ENCODE data around the gene IRF2BP1. TPM values are rescaled to one million over a fixed set of nuclear protein-coding genes. Genes with fewer than 3 reads are reported as not detected.

Gene IRF2BP1, protein sequence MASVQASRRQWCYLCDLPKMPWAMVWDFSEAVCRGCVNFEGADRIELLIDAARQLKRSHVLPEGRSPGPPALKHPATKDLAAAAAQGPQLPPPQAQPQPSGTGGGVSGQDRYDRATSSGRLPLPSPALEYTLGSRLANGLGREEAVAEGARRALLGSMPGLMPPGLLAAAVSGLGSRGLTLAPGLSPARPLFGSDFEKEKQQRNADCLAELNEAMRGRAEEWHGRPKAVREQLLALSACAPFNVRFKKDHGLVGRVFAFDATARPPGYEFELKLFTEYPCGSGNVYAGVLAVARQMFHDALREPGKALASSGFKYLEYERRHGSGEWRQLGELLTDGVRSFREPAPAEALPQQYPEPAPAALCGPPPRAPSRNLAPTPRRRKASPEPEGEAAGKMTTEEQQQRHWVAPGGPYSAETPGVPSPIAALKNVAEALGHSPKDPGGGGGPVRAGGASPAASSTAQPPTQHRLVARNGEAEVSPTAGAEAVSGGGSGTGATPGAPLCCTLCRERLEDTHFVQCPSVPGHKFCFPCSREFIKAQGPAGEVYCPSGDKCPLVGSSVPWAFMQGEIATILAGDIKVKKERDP
- total RNA-seq = 28.6 and 35.8 TPM in 2 replicates

DNA sequence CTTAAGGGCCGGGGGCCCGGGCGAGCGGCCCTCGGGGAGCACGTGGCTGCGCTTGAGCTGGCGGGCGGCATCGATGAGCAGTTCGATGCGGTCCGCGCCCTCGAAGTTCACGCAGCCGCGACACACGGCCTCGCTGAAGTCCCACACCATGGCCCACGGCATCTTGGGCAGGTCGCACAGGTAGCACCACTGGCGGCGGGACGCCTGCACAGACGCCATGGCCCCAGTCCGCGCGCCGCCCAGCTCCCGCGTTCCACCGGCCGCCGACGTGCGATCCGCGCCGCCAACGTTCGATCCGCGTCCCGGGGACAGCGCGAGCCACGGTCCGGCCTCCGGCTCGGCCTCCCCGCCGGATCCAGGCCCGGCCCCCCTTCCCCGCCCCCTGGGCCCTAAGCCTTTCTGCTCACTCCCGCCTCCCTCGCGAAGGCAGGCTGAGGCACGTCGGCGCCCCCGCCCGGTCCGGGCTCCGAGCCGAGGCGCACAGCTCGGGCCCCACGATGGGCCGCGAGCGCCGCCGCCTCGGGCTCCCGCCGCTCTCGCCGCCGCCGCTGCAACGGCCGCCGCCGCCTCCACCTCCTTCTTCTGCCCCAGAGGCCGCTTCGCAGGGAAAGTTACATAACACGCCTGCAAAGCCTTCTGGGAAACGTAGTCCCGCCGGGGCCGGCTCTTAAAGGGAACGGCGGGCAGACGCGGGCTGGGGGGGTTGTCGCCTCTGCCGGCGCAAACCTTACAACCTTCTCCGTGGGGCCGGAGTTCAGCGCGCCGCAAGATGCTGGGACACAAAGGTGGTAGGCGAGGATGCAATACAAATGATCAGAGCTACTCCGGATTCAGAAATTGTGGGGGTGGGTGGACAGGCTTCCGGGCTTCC, at the start of gene IRF2BP1:
Gene IRF2BP1 (minus strand): TSS at position 586 of the 871 bp plus-strand sequence. CDS start 367 bp downstream, at position 219.
- H3K4me2 ChIP-seq (ENCODE audit: insufficient read depth, low read length) = peak within 1 kb of the TSS; percentile 99
- peak within 1 kb of the TSS; percentile 99 for H3K27ac ChIP-seq (ENCODE audit: low read depth, low read length)
- peak within 1 kb of the TSS; percentile 99 for H2AFZ ChIP-seq (ENCODE audit: low read length)
- peaks cover 17% of the 10 kb centered on the region for H3K79me2 ChIP-seq (ENCODE audit: insufficient read depth, low read length)
- peaks cover 24% of the 10 kb centered on the region for H4K20me1 ChIP-seq (ENCODE audit: insufficient read depth, low read length)
- TF ChIP-seq, protein P1, sequence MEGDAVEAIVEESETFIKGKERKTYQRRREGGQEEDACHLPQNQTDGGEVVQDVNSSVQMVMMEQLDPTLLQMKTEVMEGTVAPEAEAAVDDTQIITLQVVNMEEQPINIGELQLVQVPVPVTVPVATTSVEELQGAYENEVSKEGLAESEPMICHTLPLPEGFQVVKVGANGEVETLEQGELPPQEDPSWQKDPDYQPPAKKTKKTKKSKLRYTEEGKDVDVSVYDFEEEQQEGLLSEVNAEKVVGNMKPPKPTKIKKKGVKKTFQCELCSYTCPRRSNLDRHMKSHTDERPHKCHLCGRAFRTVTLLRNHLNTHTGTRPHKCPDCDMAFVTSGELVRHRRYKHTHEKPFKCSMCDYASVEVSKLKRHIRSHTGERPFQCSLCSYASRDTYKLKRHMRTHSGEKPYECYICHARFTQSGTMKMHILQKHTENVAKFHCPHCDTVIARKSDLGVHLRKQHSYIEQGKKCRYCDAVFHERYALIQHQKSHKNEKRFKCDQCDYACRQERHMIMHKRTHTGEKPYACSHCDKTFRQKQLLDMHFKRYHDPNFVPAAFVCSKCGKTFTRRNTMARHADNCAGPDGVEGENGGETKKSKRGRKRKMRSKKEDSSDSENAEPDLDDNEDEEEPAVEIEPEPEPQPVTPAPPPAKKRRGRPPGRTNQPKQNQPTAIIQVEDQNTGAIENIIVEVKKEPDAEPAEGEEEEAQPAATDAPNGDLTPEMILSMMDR (IDR thresholded peaks at IDR 0.05; ENCODE audit: extremely low read depth, low read depth, low read length) = no peak
- no peaks in the 10 kb centered on the region for H3K9me3 ChIP-seq (ENCODE audit: low read depth, low read length)
- peaks cover 25% of the 10 kb centered on the region for H3K4me1 ChIP-seq (ENCODE audit: insufficient read depth, low read length)
- peak within 1 kb of the TSS; percentile 80 for H3K4me3 ChIP-seq (ENCODE audit: insufficient read depth, low read length)
- peak; percentile 99 for DNase-seq (ENCODE audit: insufficient read length, low spot score, missing footprints)
- H3K27me3 ChIP-seq (ENCODE audit: insufficient read depth, low read length) = no peaks in the 10 kb centered on the region
- peaks cover 5% of the 10 kb centered on the region for H3K36me3 ChIP-seq (ENCODE audit: insufficient read depth, low read length)

DNA sequence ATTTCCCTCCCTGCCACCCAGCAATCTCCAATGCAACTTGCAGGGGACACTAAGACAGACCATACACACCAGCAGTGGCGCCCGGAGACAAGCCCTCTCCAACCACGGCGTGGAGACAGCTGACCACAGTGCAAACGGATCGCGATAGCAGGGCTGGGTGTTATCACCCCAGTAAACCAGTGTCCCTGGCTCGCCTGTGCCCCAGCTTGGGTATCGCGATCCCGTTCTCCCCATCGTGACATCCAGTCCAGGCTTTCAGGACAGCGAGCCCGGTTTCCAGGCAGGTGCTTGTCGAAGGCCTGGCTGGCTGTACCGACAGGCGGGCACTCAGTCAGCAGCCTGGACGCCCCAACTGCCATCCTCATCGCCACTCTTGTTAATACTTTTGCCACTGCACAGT, 49.3 kb upstream of the IRF2BP1 start:
- Histone ChIP-seq H3K4me3 (ENCODE audit: insufficient read depth, low read length) (no peak overlapping the region), H3K79me2 (ENCODE audit: insufficient read depth, low read length) (no peaks in the 10 kb centered on the region), H3K4me1 (ENCODE audit: insufficient read depth, low read length) (no peaks in the 10 kb centered on the region), H3K27ac (ENCODE audit: low read depth, low read length) (no peak overlapping the region), H2AFZ (ENCODE audit: low read length) (no peak overlapping the region), H3K27me3 (ENCODE audit: insufficient read depth, low read length) (peaks cover 24% of the 10 kb centered on the region), H3K9me3 (ENCODE audit: low read depth, low read length) (no peaks in the 10 kb centered on the region), H3K4me2 (ENCODE audit: insufficient read depth, low read length) (no peak overlapping the region), H3K36me3 (ENCODE audit: insufficient read depth, low read length) (no peaks in the 10 kb centered on the region), H4K20me1 (ENCODE audit: insufficient read depth, low read length) (no peaks in the 10 kb centered on the region)
- DNase-seq (ENCODE audit: insufficient read length, low spot score, missing footprints) = no peak
- TF ChIP-seq, protein P1 (IDR thresholded peaks at IDR 0.05; ENCODE audit: extremely low read depth, low read depth, low read length) = no peak

DNA sequence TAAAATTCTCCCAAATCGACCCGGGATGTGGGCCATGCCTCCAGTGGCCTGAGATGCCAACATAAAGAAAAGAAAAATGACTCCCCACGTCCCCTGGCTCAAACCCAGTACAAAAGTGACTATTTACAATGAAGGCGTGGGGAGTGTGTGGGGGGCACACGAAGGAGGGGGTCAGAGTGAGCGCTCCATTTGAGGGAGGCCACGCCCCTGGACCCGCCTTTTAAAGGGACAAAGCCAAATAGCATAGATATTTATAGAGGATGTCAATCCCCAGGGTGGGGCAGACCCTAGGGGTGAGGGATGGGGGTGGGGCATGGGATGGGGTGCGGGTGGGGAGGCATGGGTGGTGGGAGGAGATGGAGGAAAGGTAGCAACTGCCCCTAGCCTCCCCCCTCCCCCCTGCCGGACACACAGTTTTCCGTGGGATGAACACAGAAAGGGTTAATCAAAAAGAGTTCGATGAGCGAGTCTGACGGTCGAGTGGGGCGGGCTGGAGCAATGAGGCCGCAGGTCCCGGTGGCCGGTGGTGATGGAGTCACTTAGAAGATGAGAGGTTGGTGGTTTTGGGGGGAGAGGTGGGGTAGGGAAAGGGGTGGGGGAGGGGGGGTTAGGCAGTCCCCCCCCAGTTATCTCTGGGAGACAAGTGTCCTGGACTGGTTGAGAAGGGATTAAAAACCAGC, 48.8 kb upstream of the IRF2BP1 start:
- Histone ChIP-seq H3K27ac (ENCODE audit: low read depth, low read length) (no peak overlapping the region), H4K20me1 (ENCODE audit: insufficient read depth, low read length) (no peaks in the 10 kb centered on the region), H3K36me3 (ENCODE audit: insufficient read depth, low read length) (no peaks in the 10 kb centered on the region), H3K79me2 (ENCODE audit: insufficient read depth, low read length) (no peaks in the 10 kb centered on the region), H3K27me3 (ENCODE audit: insufficient read depth, low read length) (peaks cover 24% of the 10 kb centered on the region), H2AFZ (ENCODE audit: low read length) (no peak overlapping the region), H3K4me3 (ENCODE audit: insufficient read depth, low read length) (no peak overlapping the region), H3K4me1 (ENCODE audit: insufficient read depth, low read length) (no peaks in the 10 kb centered on the region), H3K4me2 (ENCODE audit: insufficient read depth, low read length) (no peak overlapping the region), H3K9me3 (ENCODE audit: low read depth, low read length) (no peaks in the 10 kb centered on the region)
- TF ChIP-seq, protein P1 (IDR thresholded peaks at IDR 0.05; ENCODE audit: extremely low read depth, low read depth, low read length) = no peak
- DNase-seq (ENCODE audit: insufficient read length, low spot score, missing footprints) = peak; percentile 76

Measured in osteoblast (primary cell).